GM10266 (cell line): ENCODE data around the gene VAV3.

Experiments
- DNase-seq: peaks from one replicate; pipeline ENCODE4 v3.0.0; 2012; ENCODE audit errors: extremely low spot score
- TF ChIP-seq, protein P1 (sequence below): IDR thresholded peaks from 2 replicates; pipeline ENCODE4 v1.5.1; 2012; ENCODE audit warnings: mild to moderate bottlenecking, low read depth; ENCODE audit not compliant: control insufficient read depth, insufficient read depth; ENCODE audit errors: missing control alignments

The VAV3 gene

DNA sequence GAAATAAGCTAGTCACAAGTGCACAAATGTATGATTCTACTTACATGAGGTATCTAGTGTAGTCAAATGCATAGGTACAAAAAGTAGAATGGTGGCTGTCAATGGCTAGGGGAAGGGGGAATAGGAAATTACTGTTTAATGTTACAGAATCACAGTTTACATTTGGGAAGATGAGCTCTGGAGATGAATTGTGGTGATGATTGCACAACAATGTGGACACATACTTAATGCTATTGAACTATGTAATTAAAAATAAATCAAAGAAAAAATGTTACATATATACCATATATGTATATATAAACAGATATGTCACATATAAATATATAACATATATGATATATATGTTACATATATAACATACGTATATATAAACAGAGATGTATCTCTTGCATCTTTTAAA is 39.4 kb downstream of the VAV3 start:
- TF ChIP-seq, protein P1, sequence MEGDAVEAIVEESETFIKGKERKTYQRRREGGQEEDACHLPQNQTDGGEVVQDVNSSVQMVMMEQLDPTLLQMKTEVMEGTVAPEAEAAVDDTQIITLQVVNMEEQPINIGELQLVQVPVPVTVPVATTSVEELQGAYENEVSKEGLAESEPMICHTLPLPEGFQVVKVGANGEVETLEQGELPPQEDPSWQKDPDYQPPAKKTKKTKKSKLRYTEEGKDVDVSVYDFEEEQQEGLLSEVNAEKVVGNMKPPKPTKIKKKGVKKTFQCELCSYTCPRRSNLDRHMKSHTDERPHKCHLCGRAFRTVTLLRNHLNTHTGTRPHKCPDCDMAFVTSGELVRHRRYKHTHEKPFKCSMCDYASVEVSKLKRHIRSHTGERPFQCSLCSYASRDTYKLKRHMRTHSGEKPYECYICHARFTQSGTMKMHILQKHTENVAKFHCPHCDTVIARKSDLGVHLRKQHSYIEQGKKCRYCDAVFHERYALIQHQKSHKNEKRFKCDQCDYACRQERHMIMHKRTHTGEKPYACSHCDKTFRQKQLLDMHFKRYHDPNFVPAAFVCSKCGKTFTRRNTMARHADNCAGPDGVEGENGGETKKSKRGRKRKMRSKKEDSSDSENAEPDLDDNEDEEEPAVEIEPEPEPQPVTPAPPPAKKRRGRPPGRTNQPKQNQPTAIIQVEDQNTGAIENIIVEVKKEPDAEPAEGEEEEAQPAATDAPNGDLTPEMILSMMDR = no peak
- no peak for DNase-seq

DNA sequence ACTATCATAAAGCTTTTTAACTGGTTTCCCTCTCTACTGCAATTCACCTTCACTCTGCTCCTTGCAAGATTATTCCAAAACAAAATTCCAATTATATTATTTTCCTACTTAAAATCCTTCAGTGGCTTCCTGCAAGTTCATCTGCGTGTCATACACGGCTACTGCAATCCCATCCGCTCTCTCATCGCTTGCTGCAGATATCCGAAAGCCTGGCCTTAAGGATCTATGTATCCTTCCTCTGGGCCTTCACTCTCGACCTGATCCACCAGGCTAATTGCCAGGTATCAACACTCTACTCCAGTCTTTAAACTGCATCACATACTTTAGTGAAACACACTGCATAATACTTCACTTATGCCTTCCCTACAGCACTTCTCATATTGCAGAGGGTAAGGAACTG is 44.0 kb downstream of the VAV3 start:
- TF ChIP-seq, protein P1 = no peak
- no peak for DNase-seq

DNA sequence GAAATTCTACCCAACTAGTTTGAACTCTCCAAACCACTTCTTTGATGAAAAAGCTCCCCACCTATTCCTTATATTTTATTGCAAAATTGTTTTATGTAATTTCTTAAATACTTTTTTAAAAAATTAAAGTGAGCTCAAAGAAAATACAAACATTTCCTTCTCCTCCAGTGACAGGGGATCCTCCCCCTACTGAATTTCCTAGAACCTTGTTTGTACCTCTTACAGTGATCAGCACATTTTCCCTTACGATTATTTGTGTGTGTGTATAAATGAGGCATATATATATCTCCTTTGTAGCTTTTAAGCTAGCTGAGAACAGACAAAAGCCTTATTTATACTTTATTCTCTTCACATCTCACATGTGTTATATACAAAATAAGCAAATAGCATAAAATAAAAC is 44.4 kb downstream of the VAV3 start:
- TF ChIP-seq, protein P1 = no peak
- no peak for DNase-seq

DNA sequence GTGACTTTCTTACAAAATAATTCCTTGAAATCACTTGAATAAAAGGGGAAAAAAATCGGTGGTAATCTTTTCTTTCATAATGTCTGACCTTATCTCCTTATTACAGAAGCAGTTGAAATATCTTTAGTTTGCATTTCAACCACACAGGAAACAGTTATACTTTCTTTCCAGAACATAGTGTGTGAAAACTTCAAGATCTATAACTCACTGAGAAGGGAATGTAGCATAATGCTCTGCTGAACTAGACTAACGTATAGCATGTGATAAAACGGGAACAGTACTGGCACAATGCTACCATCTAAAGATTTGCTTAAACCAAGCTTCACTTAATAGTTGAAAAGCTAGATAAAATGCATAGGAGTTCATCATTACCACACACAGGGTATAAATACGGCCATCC is 45.0 kb downstream of the VAV3 start:
- TF ChIP-seq, protein P1 = no peak
- DNase-seq = no peak

DNA sequence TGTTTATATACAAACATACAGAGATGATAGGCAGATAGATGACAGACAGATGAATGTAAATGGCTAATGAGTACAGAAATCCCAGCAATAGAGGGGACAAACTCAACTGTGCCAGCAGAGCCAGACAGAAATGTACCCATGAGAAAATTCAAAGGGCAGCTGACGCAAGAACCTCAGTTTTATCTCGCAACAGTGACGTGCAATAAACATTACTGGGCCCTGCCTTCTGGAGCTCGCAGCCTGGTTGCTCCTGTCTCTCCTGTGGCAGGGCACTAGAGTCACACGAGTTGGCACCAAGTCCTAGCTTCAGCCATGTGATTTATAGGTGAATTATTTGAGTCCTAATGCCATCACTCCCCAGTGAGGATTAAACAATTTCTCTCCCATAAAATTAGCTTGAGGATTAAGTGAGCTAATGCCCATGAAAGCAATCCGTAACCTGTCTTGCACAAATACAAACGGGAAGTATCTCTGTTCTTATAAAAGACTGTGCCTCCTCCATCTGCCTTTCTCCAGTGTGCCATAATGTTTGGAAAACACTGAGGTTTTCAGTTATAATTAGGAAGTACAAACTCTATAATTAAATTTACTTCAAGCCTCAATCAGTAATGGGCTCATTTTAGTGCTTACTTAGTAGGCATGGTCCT is 50.7 kb downstream of the VAV3 start:
- DNase-seq = no peak
- TF ChIP-seq, protein P1 = no peak

DNA sequence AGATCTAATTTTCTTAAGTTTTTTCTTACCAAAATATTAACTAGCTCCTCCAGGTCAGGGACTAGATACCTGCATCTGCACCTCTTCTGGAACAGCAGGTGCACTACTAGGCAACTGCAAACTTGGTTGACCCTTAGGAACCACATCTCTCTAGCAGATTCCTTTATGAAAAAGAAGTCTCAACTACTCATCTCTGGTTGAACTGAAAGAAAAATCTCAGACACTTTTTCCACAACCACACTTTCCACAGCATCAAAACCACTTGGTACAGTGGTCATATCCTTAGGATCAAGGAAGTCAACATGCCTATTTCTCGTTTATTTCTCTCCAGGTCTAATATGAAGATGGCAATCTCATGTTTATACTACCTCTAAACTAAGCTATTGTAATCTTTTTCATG is 52.3 kb downstream of the VAV3 start:
- DNase-seq = no peak
- TF ChIP-seq, protein P1 = no peak

DNA sequence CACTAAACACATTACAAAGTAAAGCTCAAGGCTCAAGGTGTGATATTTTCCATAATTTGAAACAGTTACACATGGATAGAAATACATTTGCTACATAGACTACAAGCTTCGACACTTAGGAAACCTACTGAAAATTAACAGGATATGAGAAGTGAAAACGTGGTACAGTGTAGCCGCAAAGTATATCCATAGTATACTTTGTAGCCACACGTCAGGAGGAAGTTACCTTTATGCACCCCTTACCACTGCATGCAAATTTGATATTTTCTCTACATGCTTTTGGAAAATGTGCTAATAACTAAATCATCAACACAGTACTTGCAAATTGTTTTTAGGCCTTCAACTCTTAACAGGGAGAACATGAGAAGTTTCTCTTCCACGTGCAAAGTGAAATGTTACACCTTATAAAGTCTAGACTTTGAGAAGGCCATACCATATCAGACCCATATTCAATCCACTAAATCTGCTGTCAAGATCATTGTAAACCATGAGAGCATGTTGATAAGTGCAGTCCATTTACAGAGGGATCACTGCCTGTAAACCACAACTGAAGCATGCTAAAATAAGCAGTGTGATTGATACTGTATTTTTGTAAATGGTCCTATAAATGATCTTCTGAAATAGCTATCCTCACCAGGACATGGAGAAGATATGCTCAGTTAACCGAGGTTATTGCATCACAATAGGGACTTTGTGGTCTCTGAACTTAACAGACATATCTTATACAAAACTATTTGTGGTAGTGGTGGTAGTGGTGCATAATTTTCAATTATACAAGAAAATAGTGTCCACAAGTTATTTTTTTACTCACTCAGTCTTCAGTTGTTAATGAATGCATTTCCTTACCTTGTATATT is 64.7 kb downstream of the VAV3 start:
- no peak for DNase-seq
- TF ChIP-seq, protein P1 = no peak
